ENCODE results near the gene PHF1.

Gene PHF1

GRCh38 chr6:33433544-33434191 is 22.9 kb downstream of the PHF1 start:
- no peak for DNase-seq

GRCh38 chr6:33434961-33435360 is 24.1 kb downstream of the PHF1 start:
- DNase-seq: no peak

DNA sequence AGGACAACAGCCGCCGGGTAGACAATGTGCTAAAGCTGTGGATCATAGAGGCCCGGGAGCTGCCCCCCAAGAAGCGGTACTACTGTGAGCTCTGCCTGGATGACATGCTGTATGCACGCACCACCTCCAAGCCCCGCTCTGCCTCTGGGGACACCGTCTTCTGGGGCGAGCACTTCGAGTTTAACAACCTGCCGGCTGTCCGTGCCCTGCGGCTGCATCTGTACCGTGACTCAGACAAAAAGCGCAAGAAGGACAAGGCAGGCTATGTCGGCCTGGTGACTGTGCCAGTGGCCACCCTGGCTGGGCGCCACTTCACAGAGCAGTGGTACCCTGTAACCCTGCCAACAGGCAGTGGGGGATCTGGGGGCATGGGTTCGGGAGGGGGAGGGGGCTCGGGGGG is 26.9 kb downstream of the PHF1 start:
- DNase-seq: no peak

- DNase-seq: no peak
Observed at GRCh38 chr6:33438978-33439594, 28.3 kb downstream of the PHF1 start.

GRCh38 chr6:33439956-33440648 is 29.3 kb downstream of the PHF1 start:
- DNase-seq: no peak

- no peak for DNase-seq
Observed at GRCh38 chr6:33440649-33441309, 30.0 kb downstream of the PHF1 start.

- DNase-seq: no peak
Observed at GRCh38 chr6:33441457-33441856, 30.6 kb downstream of the PHF1 start.

DNA sequence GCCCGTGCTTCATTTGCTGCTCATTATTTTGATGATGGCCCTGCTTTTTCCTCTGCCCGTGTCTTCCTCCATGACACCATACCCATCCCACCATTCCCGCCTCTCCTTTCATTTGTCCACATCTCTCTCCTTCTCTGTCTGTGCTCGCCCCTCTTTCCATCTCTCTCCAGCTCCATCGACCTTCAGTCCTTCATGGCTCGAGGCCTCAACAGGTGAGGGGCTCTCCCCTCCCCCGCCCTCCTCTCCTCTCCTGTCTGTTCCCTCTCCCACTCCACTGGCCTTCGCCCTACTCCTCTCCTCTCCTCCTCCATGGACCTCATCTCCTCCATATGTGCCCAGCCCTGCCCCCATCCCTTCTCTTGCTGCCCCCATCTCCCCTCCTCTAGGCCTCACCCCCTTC is 31.5 kb downstream of the PHF1 start:
- DNase-seq: no peak

- no peak for DNase-seq
Observed at GRCh38 chr6:33443025-33443424, 32.2 kb downstream of the PHF1 start.

GRCh38 chr6:33443619-33444504 is 33.0 kb downstream of the PHF1 start:
- DNase-seq: no peak

- no peak for DNase-seq
Observed at GRCh38 chr6:33445119-33445603, 34.3 kb downstream of the PHF1 start.

DNA sequence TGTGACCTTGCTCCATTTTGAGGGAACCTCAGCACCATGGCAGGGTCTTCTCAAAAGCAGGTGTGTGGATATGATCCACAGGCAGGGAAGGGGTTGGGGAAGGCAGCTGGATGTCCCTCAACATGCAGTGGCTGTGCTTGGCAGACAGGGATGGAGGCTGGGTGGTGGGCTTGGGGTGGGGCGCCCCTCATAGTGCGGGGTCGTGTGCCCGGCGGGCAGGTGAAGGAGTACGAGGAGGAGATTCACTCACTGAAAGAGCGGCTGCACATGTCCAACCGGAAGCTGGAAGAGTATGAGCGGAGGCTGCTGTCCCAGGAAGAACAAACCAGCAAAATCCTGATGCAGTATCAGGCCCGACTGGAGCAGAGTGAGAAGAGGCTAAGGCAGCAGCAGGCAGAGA is 35.5 kb downstream of the PHF1 start:
- DNase-seq: no peak

- no peak for DNase-seq
Observed at GRCh38 chr6:33450434-33450833, 39.6 kb downstream of the PHF1 start.

DNA sequence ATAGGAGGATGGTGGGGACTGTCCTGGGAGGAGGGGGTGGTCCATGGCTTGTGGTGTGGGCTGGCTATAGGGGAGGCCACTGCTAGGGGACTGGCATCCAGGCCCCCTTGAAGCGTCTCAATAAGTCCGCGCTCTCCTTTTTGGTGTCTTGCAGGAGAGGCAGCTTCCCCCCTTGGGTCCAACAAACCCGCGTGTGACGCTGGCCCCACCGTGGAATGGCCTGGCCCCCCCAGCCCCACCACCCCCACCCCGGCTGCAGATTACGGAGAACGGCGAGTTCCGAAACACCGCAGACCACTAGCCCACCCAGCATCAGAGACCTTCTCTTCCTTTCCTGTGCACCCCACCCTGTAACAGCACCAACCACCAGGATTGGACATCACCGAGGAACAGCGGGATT is 40.8 kb downstream of the PHF1 start:
- DNase-seq: no peak

DNA sequence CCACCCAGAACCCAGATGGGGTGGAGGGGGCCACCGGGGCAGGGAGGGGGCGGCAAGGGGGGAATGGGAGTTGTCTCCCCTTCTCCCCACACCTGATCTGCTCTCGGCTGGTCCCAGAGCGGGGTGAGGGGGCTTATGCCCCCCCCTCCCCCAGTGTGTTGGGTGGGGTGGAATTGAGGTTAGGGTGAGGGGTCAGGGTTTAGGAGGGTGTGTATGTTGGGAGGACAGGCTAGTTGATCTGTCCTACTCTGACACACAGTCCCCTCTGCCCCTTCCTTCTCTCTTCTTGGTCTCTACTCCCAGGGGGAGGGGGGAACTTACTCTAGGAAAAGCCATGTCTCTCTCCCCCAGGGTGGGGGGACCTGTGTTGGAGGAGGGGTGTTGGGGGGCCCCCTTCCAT is 41.7 kb downstream of the PHF1 start:
- no peak for DNase-seq

GRCh38 chr6:33453393-33454008 is 42.7 kb downstream of the PHF1 start:
- no peak for DNase-seq

DNA sequence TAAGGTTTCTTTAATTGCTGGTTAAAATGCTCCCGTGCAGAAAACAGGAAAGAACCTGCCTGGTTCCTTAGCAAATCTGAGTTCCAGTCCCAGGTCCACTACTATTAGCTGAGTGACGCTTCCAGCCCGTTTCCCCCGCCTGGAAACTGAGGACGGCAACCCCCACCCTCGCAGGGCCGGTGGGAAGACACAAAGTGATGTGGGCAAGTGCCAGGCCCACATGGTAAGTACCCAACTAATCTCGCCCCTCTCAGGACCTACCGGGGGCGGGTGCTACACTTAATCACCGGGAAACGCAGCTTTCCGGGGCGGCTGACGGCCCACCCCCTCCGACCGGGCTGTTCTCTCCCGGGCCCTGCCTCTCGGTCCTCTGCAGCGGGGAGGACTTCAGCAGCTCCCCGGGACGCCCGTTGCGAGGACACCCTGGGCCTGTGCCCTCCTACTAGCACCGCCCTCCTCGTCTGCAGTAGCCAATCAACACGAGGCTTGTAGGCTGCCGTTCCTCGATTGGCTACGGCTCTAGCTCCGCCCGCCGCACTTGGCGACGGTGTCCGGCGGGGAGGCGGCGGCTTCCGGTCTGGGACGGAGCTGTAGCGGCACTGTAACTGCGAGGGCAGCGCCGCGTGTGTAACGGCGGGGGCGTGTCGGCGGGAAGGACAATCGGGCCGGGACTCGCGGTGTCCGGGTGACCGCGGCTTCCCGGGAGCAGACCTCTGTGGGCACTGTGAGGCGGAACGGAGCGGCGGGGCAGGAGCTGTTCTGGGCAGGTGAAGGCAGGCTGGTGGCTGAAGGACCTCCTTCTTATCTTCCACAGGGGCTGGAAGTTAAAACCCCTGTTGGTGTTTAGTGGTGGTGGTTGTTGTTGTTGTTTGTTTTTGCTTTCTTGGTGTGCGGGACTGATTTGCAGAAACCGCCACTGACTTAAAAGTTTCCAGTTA is 43.5 kb downstream of the PHF1 start, which contains the start of gene ZBTB9:
TSS of gene ZBTB9 (plus strand) at position 568 of the 938 bp plus-strand sequence. CDS start 525 bp downstream, outside the sequence.
- DNase-seq: peak; percentile 89

GRCh38 chr6:33455051-33455450 is 44.2 kb downstream of the PHF1 start:
- DNase-seq: no peak

DNA sequence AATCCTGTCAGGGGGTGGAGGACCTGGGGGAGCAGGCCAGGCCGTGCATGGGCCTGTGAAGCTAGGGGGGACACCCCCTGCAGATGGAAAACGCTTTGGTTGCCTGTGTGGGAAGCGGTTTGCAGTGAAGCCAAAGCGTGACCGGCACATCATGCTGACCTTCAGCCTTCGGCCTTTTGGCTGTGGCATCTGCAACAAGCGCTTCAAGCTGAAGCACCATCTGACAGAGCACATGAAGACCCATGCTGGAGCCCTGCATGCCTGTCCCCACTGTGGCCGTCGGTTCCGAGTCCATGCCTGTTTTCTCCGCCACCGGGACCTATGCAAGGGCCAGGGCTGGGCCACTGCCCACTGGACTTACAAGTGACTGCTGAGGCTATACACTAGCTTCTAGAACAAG is 45.3 kb downstream of the PHF1 start:
- no peak for DNase-seq

DNA sequence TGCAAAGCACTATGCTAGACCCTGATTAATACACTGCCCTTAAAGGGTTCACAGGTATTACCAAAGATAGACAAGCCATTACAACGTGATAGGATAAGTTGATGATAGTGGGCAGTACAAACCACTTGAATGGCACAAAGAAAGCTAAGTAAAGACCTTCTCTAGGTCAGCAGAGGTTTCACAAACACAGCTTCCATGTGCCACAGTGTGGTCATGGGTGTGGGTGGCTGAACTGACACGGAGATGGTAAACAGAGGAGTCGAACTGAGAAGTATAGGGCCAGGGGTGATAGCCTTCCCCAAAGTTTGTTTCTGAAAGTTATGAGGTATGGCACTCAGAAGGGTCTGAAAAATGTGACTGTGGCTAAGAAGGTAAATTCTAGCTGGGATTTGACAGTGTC is 47.9 kb downstream of the PHF1 start:
- DNase-seq: no peak

DNA sequence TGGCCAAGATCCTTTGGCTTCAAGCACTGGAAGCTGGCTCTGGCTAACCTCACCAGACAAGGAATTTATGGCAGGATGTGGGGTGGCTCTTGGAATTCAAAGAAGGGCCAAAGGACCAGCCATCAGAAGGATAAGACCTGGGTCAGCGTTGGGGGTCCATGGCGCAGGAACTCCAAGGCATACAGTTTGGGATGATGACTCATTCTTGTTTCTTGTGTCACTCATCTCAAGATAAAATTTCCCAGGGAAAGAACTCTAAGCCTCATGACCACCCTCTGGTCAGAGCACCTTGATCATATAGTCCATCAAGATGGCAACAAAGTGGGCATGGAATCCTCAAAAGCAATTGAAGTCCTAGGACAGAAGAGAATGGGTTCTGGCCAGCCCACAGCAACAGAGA is 48.4 kb downstream of the PHF1 start:
- no peak for DNase-seq
